ENCODE measurements around the gene BLOC1S3.

BLOC1S3 gene

GRCh38 chr19:45202637-45203036, 24.1 kb downstream of the BLOC1S3 start:
- Mint-ChIP-seq H3K4me1 (no peaks in the 10 kb centered on the region), H3K27ac (peak overlapping the region; percentile 46), H3K27me3 (peaks cover 7% of the 10 kb centered on the region), H3K4me3 (no peak overlapping the region), H3K9me3 (peaks cover 5% of the 10 kb centered on the region), H3K36me3 (peaks cover 8% of the 10 kb centered on the region)
- ATAC-seq (ENCODE audit: low read depth) (no peak), DNase-seq (ENCODE audit: low spot score in 2 of 2) (no peak)

GRCh38 chr19:45205810-45206209, 27.2 kb downstream of the BLOC1S3 start:
- H3K27ac Mint-ChIP-seq = no peak overlapping the region
- DNase-seq (ENCODE audit: low spot score in 2 of 2) = no peak
- H3K4me3 Mint-ChIP-seq = no peak overlapping the region
- H3K27me3 Mint-ChIP-seq = peaks cover 2% of the 10 kb centered on the region
- peaks cover 5% of the 10 kb centered on the region for H3K9me3 Mint-ChIP-seq
- H3K36me3 Mint-ChIP-seq = peaks cover 9% of the 10 kb centered on the region
- no peak for ATAC-seq (ENCODE audit: low read depth)
- no peaks in the 10 kb centered on the region for H3K4me1 Mint-ChIP-seq

GRCh38 chr19:45206328-45206727, 27.7 kb downstream of the BLOC1S3 start:
- no peak overlapping the region for H3K27ac Mint-ChIP-seq
- ATAC-seq (ENCODE audit: low read depth) (no peak), DNase-seq (ENCODE audit: low spot score in 2 of 2) (no peak)
- H3K36me3 Mint-ChIP-seq = peaks cover 9% of the 10 kb centered on the region
- H3K9me3 Mint-ChIP-seq = peaks cover 5% of the 10 kb centered on the region
- H3K4me3 Mint-ChIP-seq = no peak overlapping the region
- peaks cover 2% of the 10 kb centered on the region for H3K27me3 Mint-ChIP-seq
- no peaks in the 10 kb centered on the region for H3K4me1 Mint-ChIP-seq

- H3K36me3 Mint-ChIP-seq = peaks cover 5% of the 10 kb centered on the region
- H3K9me3 Mint-ChIP-seq = no peaks in the 10 kb centered on the region
- H3K4me3 Mint-ChIP-seq = no peak overlapping the region
- no peak overlapping the region for H3K27ac Mint-ChIP-seq
- H3K27me3 Mint-ChIP-seq = peaks cover 16% of the 10 kb centered on the region
- no peak for DNase-seq (ENCODE audit: low spot score in 2 of 2)
- ATAC-seq (ENCODE audit: low read depth) = no peak
- H3K4me1 Mint-ChIP-seq = peaks cover 3% of the 10 kb centered on the region
These were observed 33.3 kb downstream of the BLOC1S3 start for GRCh38 chr19:45211751-45212381.

GRCh38 chr19:45213031-45213430, 34.4 kb downstream of the BLOC1S3 start:
- no peak overlapping the region for H3K4me3 Mint-ChIP-seq
- DNase-seq (ENCODE audit: low spot score in 2 of 2) (no peak), ATAC-seq (ENCODE audit: low read depth) (no peak)
- peaks cover 3% of the 10 kb centered on the region for H3K4me1 Mint-ChIP-seq
- H3K36me3 Mint-ChIP-seq = peaks cover 3% of the 10 kb centered on the region
- H3K27me3 Mint-ChIP-seq = peaks cover 16% of the 10 kb centered on the region
- H3K9me3 Mint-ChIP-seq = no peaks in the 10 kb centered on the region
- no peak overlapping the region for H3K27ac Mint-ChIP-seq

- H3K27ac Mint-ChIP-seq = no peak overlapping the region
- peaks cover 3% of the 10 kb centered on the region for H3K4me1 Mint-ChIP-seq
- H3K9me3 Mint-ChIP-seq = no peaks in the 10 kb centered on the region
- ATAC-seq (ENCODE audit: low read depth) (no peak), DNase-seq (ENCODE audit: low spot score in 2 of 2) (no peak)
- H3K4me3 Mint-ChIP-seq = no peak overlapping the region
- H3K27me3 Mint-ChIP-seq = peaks cover 25% of the 10 kb centered on the region
- peaks cover 1% of the 10 kb centered on the region for H3K36me3 Mint-ChIP-seq
These were observed 37.0 kb downstream of the BLOC1S3 start for GRCh38 chr19:45215391-45216191.

- peaks cover 26% of the 10 kb centered on the region for H3K27me3 Mint-ChIP-seq
These were observed 38.1 kb downstream of the BLOC1S3 start for GRCh38 chr19:45216667-45217066.

GRCh38 chr19:45217193-45217956, 38.8 kb downstream of the BLOC1S3 start:
- Mint-ChIP-seq H3K27ac (no peak overlapping the region), H3K4me1 (peaks cover 3% of the 10 kb centered on the region), H3K4me3 (no peak overlapping the region), H3K36me3 (peaks cover 1% of the 10 kb centered on the region), H3K27me3 (peaks cover 27% of the 10 kb centered on the region), H3K9me3 (no peaks in the 10 kb centered on the region)
- DNase-seq (ENCODE audit: low spot score in 2 of 2) = no peak
- ATAC-seq (ENCODE audit: low read depth) = no peak

More at GRCh38 chr19:45216667-45217066, 38.1 kb downstream of the BLOC1S3 start:
- DNase-seq (ENCODE audit: low spot score in 2 of 2) = no peak
- peaks cover 1% of the 10 kb centered on the region for H3K36me3 Mint-ChIP-seq
- no peak for ATAC-seq (ENCODE audit: low read depth)
- H3K4me3 Mint-ChIP-seq = no peak overlapping the region
- H3K9me3 Mint-ChIP-seq = no peaks in the 10 kb centered on the region
- no peak overlapping the region for H3K27ac Mint-ChIP-seq
- H3K4me1 Mint-ChIP-seq = peaks cover 3% of the 10 kb centered on the region

- H3K4me1 Mint-ChIP-seq = peaks cover 3% of the 10 kb centered on the region
- peaks cover 27% of the 10 kb centered on the region for H3K27me3 Mint-ChIP-seq
- no peak overlapping the region for H3K27ac Mint-ChIP-seq
- DNase-seq (ENCODE audit: low spot score in 2 of 2) = no peak
- H3K4me3 Mint-ChIP-seq = no peak overlapping the region
- peaks cover 1% of the 10 kb centered on the region for H3K36me3 Mint-ChIP-seq
- ATAC-seq (ENCODE audit: low read depth) = no peak
- no peaks in the 10 kb centered on the region for H3K9me3 Mint-ChIP-seq
These were observed 39.4 kb downstream of the BLOC1S3 start for GRCh38 chr19:45217957-45218334.

- Mint-ChIP-seq H3K9me3 (no peaks in the 10 kb centered on the region), H3K27me3 (peaks cover 26% of the 10 kb centered on the region)
These were observed 39.8 kb downstream of the BLOC1S3 start for GRCh38 chr19:45218426-45218825.

GRCh38 chr19:45218911-45219743, 40.5 kb downstream of the BLOC1S3 start:
- Mint-ChIP-seq H3K27me3 (peaks cover 25% of the 10 kb centered on the region), H3K36me3 (no peaks in the 10 kb centered on the region), H3K4me3 (no peak overlapping the region), H3K4me1 (peaks cover 3% of the 10 kb centered on the region), H3K9me3 (no peaks in the 10 kb centered on the region), H3K27ac (no peak overlapping the region)
- no peak for DNase-seq (ENCODE audit: low spot score in 2 of 2)
- ATAC-seq (ENCODE audit: low read depth) = no peak

More at GRCh38 chr19:45218426-45218825, 39.8 kb downstream of the BLOC1S3 start:
- DNase-seq (ENCODE audit: low spot score in 2 of 2) (no peak), ATAC-seq (ENCODE audit: low read depth) (no peak)
- Mint-ChIP-seq H3K36me3 (peaks cover under 1% of the 10 kb centered on the region), H3K4me3 (no peak overlapping the region), H3K4me1 (peaks cover 3% of the 10 kb centered on the region), H3K27ac (no peak overlapping the region)

- Mint-ChIP-seq H3K4me1 (no peaks in the 10 kb centered on the region), H3K36me3 (no peaks in the 10 kb centered on the region), H3K9me3 (no peaks in the 10 kb centered on the region), H3K27me3 (peaks cover 25% of the 10 kb centered on the region), H3K27ac (no peak overlapping the region), H3K4me3 (no peak overlapping the region)
- DNase-seq (ENCODE audit: low spot score in 2 of 2) (no peak), ATAC-seq (ENCODE audit: low read depth) (no peak)
These were observed 44.1 kb downstream of the BLOC1S3 start for GRCh38 chr19:45222724-45223123.

- Mint-ChIP-seq H3K9me3 (no peaks in the 10 kb centered on the region), H3K27me3 (peaks cover 21% of the 10 kb centered on the region), H3K4me3 (no peak overlapping the region), H3K27ac (no peak overlapping the region), H3K36me3 (no peaks in the 10 kb centered on the region), H3K4me1 (no peaks in the 10 kb centered on the region)
- DNase-seq (ENCODE audit: low spot score in 2 of 2) (no peak), ATAC-seq (ENCODE audit: low read depth) (no peak)
These were observed 45.3 kb downstream of the BLOC1S3 start for GRCh38 chr19:45223879-45224278.

Measured in memory B cell (primary cell).